Measurements from ENCODE around the gene HOXD12.

DNA sequence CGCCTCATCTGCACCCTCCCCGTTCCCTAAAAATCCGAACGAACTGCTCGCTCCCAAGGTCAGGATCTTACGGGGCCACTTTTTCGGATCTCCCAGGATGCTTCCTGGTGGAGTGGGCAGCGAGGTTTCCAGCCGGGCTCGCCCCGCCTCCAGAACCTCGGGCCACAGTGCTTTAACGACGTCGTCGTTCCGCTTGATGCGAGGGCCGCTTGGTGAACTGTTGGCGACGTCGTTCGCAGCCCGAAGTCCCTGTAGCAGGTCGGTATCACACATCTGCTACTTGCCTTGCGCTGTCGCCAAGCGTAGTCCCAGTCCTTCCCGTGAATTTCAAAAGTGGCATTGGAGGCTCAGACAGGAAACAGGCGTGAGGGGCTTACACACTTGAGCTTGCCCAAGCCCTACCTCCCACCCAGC lies 31.2 kb upstream of the HOXD12 start:
- no peak for TF ChIP-seq POLR2A (IDR thresholded peaks at IDR 0.05)
- TF ChIP-seq, protein P1, sequence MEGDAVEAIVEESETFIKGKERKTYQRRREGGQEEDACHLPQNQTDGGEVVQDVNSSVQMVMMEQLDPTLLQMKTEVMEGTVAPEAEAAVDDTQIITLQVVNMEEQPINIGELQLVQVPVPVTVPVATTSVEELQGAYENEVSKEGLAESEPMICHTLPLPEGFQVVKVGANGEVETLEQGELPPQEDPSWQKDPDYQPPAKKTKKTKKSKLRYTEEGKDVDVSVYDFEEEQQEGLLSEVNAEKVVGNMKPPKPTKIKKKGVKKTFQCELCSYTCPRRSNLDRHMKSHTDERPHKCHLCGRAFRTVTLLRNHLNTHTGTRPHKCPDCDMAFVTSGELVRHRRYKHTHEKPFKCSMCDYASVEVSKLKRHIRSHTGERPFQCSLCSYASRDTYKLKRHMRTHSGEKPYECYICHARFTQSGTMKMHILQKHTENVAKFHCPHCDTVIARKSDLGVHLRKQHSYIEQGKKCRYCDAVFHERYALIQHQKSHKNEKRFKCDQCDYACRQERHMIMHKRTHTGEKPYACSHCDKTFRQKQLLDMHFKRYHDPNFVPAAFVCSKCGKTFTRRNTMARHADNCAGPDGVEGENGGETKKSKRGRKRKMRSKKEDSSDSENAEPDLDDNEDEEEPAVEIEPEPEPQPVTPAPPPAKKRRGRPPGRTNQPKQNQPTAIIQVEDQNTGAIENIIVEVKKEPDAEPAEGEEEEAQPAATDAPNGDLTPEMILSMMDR (IDR thresholded peaks at IDR 0.05) = no peak

Measured in transverse colon (tissue), 3 donors.